HCT116 (cell line): ENCODE results near the gene ICA1. TPM values are rescaled to one million over a fixed set of nuclear protein-coding genes. Genes with fewer than 3 reads are reported as not detected.

Experiments
- ATAC-seq: fragments of 200-7000 bp; cut with Tn5 transposase; 2 replicates; pipeline ENCODE4 v1.9.1; 2020; ENCODE audit warnings: mild to moderate bottlenecking, moderate library complexity
- BruUV-seq: library from RNA; stranded (reverse); fragments of 400-500 nt; replicated peaks from 2 replicates; lab custom pipeline; 2021; lab: Mats Ljungman, UMichigan
- CTCF ChIA-PET: fragments of 300-600 bp; sonication (Branson Sonifier 250); formaldehyde crosslinking; loops from one replicate; lab custom pipeline; 2021; ENCODE audit warnings: antibody characterized with exemption; lab: Charles Lee
- POLR2A ChIA-PET: fragments of 300-600, 350-600 bp; sonication (Branson Sonifier 250); formaldehyde crosslinking; loops from one replicate; lab custom pipeline; 2021; ENCODE audit warnings: antibody characterized with exemption; lab: Charles Lee
- RAD21 ChIA-PET, 2 experiments: fragments of 300-600 bp; sonication (Branson Sonifier 250); formaldehyde crosslinking; loops; one replicate each; lab custom pipeline; 2023; ENCODE audit warnings: low total read pairs in 2 of 2; ENCODE audit not compliant: uncharacterized antibody in 2 of 2, unreplicated experiment in 2 of 2, low non-redundant PET in 1 of 2; lab: Charles Lee
- DNase-seq: peaks from one replicate; pipeline ENCODE4 v3.0.0-alpha.2; 2010; ENCODE audit warnings: low read depth, low spot score
- H2AFZ ChIP-seq: fragments of 200-600 bp; shearing (Covaris generic), sonication (generic); 2 replicates; pipeline ENCODE4 v1.6.1; 2017; ENCODE audit warnings: low read depth, mixed run types, mixed read lengths, antibody characterized with exemption, low read length; ENCODE audit not compliant: poor library complexity, severe bottlenecking
- H3K27ac ChIP-seq: 2 replicates; pipeline ENCODE4 v1.5.1; 2012; ENCODE audit warnings: low read depth, low read length
- H3K27me3 ChIP-seq: fragments of 200-600 bp; sonication (generic); 2 replicates; pipeline ENCODE4 v1.6.1; 2016; ENCODE audit warnings: mixed run types, low read length, mixed read lengths; ENCODE audit not compliant: insufficient read depth
- H3K36me3 ChIP-seq, 2 experiments: fragments of 200-500 bp in 1 of 2; fragments of 200-600 bp in 1 of 2; sonication (Bioruptor generic) in 1 of 2; sonication (generic) in 1 of 2; 2 replicates each; pipeline versions ENCODE4 v1.5.1 to v1.6.1; 2014 to 2016; ENCODE audit warnings: low read length in 2 of 2, inconsistent platforms in 1 of 2, mixed read lengths in 1 of 2, mixed run types in 1 of 2; ENCODE audit not compliant: insufficient read depth in 2 of 2, control insufficient read depth in 1 of 2
- H3K4me1 ChIP-seq, 2 experiments: fragments of 200-600 bp in 1 of 2; sonication (generic) in 1 of 2; 2 replicates each; pipeline versions ENCODE4 v1.5.1 to v1.6.1; 2012 to 2017; ENCODE audit warnings: low read length in 2 of 2, inconsistent platforms in 1 of 2, mild to moderate bottlenecking in 1 of 2, mixed read lengths in 1 of 2, mixed run types in 1 of 2, moderate library complexity in 1 of 2; ENCODE audit not compliant: insufficient read depth in 2 of 2, control insufficient read depth in 1 of 2
- H3K4me2 ChIP-seq: fragments of 200-600 bp; sonication (generic); 2 replicates; pipeline ENCODE4 v1.6.1; 2017; ENCODE audit warnings: mixed run types, low read length, mixed read lengths
- H3K4me3 ChIP-seq, 2 experiments: fragments of 200-600 bp in 1 of 2; sonication (generic) in 1 of 2; replicated peaks in 1 of 2; 2 replicates each; pipeline ENCODE4 v1.5.1; 2011 to 2016; ENCODE audit warnings: low read length in 2 of 2, control low read depth in 1 of 2, low read depth in 1 of 2, mild to moderate bottlenecking in 1 of 2, mixed read lengths in 1 of 2, mixed run types in 1 of 2
- H3K79me2 ChIP-seq: fragments of 200-600 bp; sonication (generic); 2 replicates; pipeline ENCODE4 v1.6.1; 2017; ENCODE audit warnings: mild to moderate bottlenecking, mixed run types, low read length, moderate library complexity, mixed read lengths; ENCODE audit not compliant: insufficient read depth
- H3K9ac ChIP-seq: fragments of 200-600 bp; sonication (generic); 2 replicates; pipeline ENCODE4 v1.6.1; 2016; ENCODE audit warnings: low read length, mixed read lengths
- H3K9me2 ChIP-seq: fragments of 200-600 bp; sonication (generic), shearing (Covaris generic); 2 replicates; pipeline ENCODE4 v1.6.1; 2017; ENCODE audit warnings: mixed run types, mild to moderate bottlenecking, moderate library complexity; ENCODE audit not compliant: insufficient read depth
- H3K9me3 ChIP-seq, 2 experiments: fragments of 200-500 bp in 1 of 2; fragments of 200-600 bp in 1 of 2; sonication (Bioruptor generic) in 1 of 2; sonication (generic) in 1 of 2; 2 replicates each; pipeline ENCODE4 v1.6.1; 2014 to 2017; ENCODE audit warnings: low read length in 2 of 2, mixed read lengths in 2 of 2, inconsistent platforms in 1 of 2, low read depth in 1 of 2, mild to moderate bottlenecking in 1 of 2, mixed run types in 1 of 2, moderate library complexity in 1 of 2; ENCODE audit not compliant: control insufficient read depth in 1 of 2, insufficient read depth in 1 of 2
- H4K20me1 ChIP-seq: fragments of 200-600 bp; sonication (generic), shearing (Covaris generic); 2 replicates; pipeline ENCODE4 v1.6.1; 2017; ENCODE audit warnings: mixed run types, mild to moderate bottlenecking, moderate library complexity; ENCODE audit not compliant: insufficient read depth
- CBX3 ChIP-seq: IDR thresholded peaks from 2 replicates; pipeline ENCODE4 v1.6.1; 2012; ENCODE audit warnings: low read depth
- CEBPB ChIP-seq: IDR thresholded peaks from 2 replicates; pipeline ENCODE4 v1.6.1; 2012; ENCODE audit warnings: low read depth
- CTCF ChIP-seq, 3 experiments: fragments of 200-600 bp in 1 of 3; sonication (generic) in 1 of 3; IDR thresholded peaks in 2 of 3; conservative IDR thresholded peaks in 1 of 3; 2 replicates each; pipeline ENCODE4 v1.5.1; 2012 to 2017; ENCODE audit warnings: low read depth in 2 of 3, low read length in 2 of 3, antibody characterized with exemption in 1 of 3, borderline replicate concordance in 1 of 3, control low read depth in 1 of 3, mild to moderate bottlenecking in 1 of 3, mixed read lengths in 1 of 3, mixed run types in 1 of 3, moderate library complexity in 1 of 3; ENCODE audit not compliant: insufficient read depth in 1 of 3
- EGR1 ChIP-seq: IDR thresholded peaks from 2 replicates; pipeline ENCODE4 v1.6.1; 2012; ENCODE audit warnings: low read depth
- ELF1 ChIP-seq: IDR thresholded peaks from 2 replicates; pipeline ENCODE4 v1.6.1; 2012; ENCODE audit warnings: low read depth, borderline replicate concordance
- EZH2 ChIP-seq: fragments of 200-600 bp; sonication (generic); IDR thresholded peaks from 2 replicates; pipeline ENCODE4 v1.6.1; 2017; ENCODE audit warnings: antibody characterized with exemption, mixed run types
- EZH2phosphoT487 ChIP-seq: fragments of 200-600 bp; IDR thresholded peaks from 2 replicates; pipeline ENCODE4 v1.6.1; 2018; ENCODE audit warnings: antibody characterized with exemption, borderline replicate concordance
- FOSL1 ChIP-seq: IDR thresholded peaks from 2 replicates; pipeline ENCODE4 v1.6.1; 2012; ENCODE audit warnings: low read depth
- POLR2A ChIP-seq: IDR thresholded peaks from 2 replicates; pipeline ENCODE4 v1.7.0; 2011; ENCODE audit warnings: borderline replicate concordance; ENCODE audit not compliant: insufficient read depth, insufficient read length; ENCODE audit errors: extremely low read depth
- RAD21 ChIP-seq: IDR thresholded peaks from 2 replicates; pipeline ENCODE4 v1.6.1; 2012; ENCODE audit warnings: low read depth, mild to moderate bottlenecking
- REST ChIP-seq: IDR thresholded peaks from 2 replicates; pipeline ENCODE4 v1.6.1; 2012; ENCODE audit warnings: low read depth
- SP1 ChIP-seq: IDR thresholded peaks from 2 replicates; pipeline ENCODE4 v1.6.1; 2012; ENCODE audit warnings: low read depth
- YY1 ChIP-seq: IDR thresholded peaks from 2 replicates; pipeline ENCODE4 v1.6.1; 2011; ENCODE audit warnings: low read length, low read depth, moderate library complexity, mild to moderate bottlenecking; ENCODE audit not compliant: insufficient replicate concordance; ENCODE audit errors: extremely low read depth
- ZBTB33 ChIP-seq: IDR thresholded peaks from 2 replicates; pipeline ENCODE4 v1.6.1; 2011; ENCODE audit warnings: mild to moderate bottlenecking, low read length, moderate library complexity; ENCODE audit not compliant: insufficient replicate concordance; ENCODE audit errors: extremely low read depth
- ZFX ChIP-seq: fragments of 450-650 bp; IDR thresholded peaks from 2 replicates; pipeline ENCODE4 v1.6.1; 2017
- ZNF274 ChIP-seq: fragments of 200-500 bp; sonication (Bioruptor generic); IDR thresholded peaks from 2 replicates; pipeline ENCODE4 v1.6.1; 2014; ENCODE audit warnings: mild to moderate bottlenecking, low read depth, low read length, inconsistent platforms
- intact Hi-C: fragments of 100-400 bp; cut with micrococcal nuclease; formaldehyde crosslinking; loops from 2 replicates; pipeline ENCODE4 v1.10.0; 2022
- total RNA-seq: library from RNA; stranded (reverse); gene quantifications from one replicate; pipeline ENCODE4 v1.2.1, GENCODE V29; 2021; ENCODE audit not compliant: unreplicated experiment

Gene ICA1
- total RNA-seq, 1 experiment from 2014 or later = 16.4 TPM

- BruUV-seq = no TSS peak
- intact Hi-C loops = no loop called here
These were observed 131.3 kb downstream of the ICA1 start for GRCh38 chr7:8130663-8131062.

More at GRCh38 chr7:8130663-8131062, 131.3 kb downstream of the ICA1 start:
- ATAC-seq (no peak), DNase-seq (no peak)
- RAD21 ChIA-PET = no interaction called here
- H3K27ac ChIP-seq = no peak overlapping the region
- H3K36me3 ChIP-seq = no peaks in the 10 kb centered on the region
- no peak overlapping the region for H3K4me2 ChIP-seq
- H3K9ac ChIP-seq = no peak overlapping the region
- no peaks in the 10 kb centered on the region for H4K20me1 ChIP-seq
- no peaks in the 10 kb centered on the region for H3K9me3 ChIP-seq
- no peak overlapping the region for H2AFZ ChIP-seq
- H3K79me2 ChIP-seq = no peaks in the 10 kb centered on the region
- TF ChIP-seq CEBPB (no peak), EZH2 (no peak), ZFX (no peak), SP1 (no peak), ZNF274 (no peak), YY1 (no peak), POLR2A (no peak), ZBTB33 (no peak), ELF1 (no peak), RAD21 (no peak), EZH2phosphoT487 (no peak), CTCF (IDR thresholded peaks at IDR 0.05 in 2 of 3, conservative IDR thresholded peaks at IDR 0.05 in 1 of 3; ENCODE audit: borderline replicate concordance in 1 of 3, insufficient read depth in 1 of 3, low read depth in 2 of 3, low read length in 2 of 3) (no peak), EGR1 (no peak), REST (no peak), CBX3 (no peak), FOSL1 (no peak)
- H3K27me3 ChIP-seq = no peaks in the 10 kb centered on the region
- H3K9me2 ChIP-seq = no peaks in the 10 kb centered on the region
- H3K4me1 ChIP-seq = no peaks in the 10 kb centered on the region
- POLR2A ChIA-PET = no interaction called here
- no peak overlapping the region for H3K4me3 ChIP-seq
- CTCF ChIA-PET = no interaction called here
